GM10847 (cell line): Measurements from ENCODE around the gene NCAPG2.

Source experiments
- POLR2A ChIP-seq: IDR thresholded peaks from 2 replicates; pipeline ENCODE4 v1.6.1; 2011; ENCODE audit not compliant: insufficient read length; ENCODE audit errors: extremely low read depth

Gene NCAPG2

GRCh38 chr7:158662610-158663427 is 41.8 kb downstream of the NCAPG2 start:
- TF ChIP-seq POLR2A = no peak

GRCh38 chr7:158658475-158658874 is 46.1 kb downstream of the NCAPG2 start:
- no peak for TF ChIP-seq POLR2A

GRCh38 chr7:158657189-158657746 is 47.3 kb downstream of the NCAPG2 start:
- TF ChIP-seq POLR2A = no peak

GRCh38 chr7:158655931-158656441 is 48.6 kb downstream of the NCAPG2 start:
- TF ChIP-seq POLR2A = no peak

GRCh38 chr7:158655507-158655906 is 49.1 kb downstream of the NCAPG2 start:
- TF ChIP-seq POLR2A = no peak

GRCh38 chr7:158651968-158652565 is 52.5 kb downstream of the NCAPG2 start:
- no peak for TF ChIP-seq POLR2A

- no peak for TF ChIP-seq POLR2A
These were observed 53.8 kb downstream of the NCAPG2 start for GRCh38 chr7:158650821-158651225.

- no peak for TF ChIP-seq POLR2A
These were observed 55.3 kb downstream of the NCAPG2 start for GRCh38 chr7:158649279-158649678.

GRCh38 chr7:158648787-158649186 is 55.8 kb downstream of the NCAPG2 start:
- TF ChIP-seq POLR2A = no peak

- no peak for TF ChIP-seq POLR2A
These were observed 56.4 kb downstream of the NCAPG2 start for GRCh38 chr7:158648168-158648567.

- no peak for TF ChIP-seq POLR2A
These were observed 57.2 kb downstream of the NCAPG2 start for GRCh38 chr7:158647475-158647792.

- no peak for TF ChIP-seq POLR2A
These were observed 57.7 kb downstream of the NCAPG2 start for GRCh38 chr7:158646766-158647474.

- no peak for TF ChIP-seq POLR2A
These were observed 58.8 kb downstream of the NCAPG2 start for GRCh38 chr7:158645842-158646241.

GRCh38 chr7:158642149-158642548 is 62.5 kb downstream of the NCAPG2 start:
- TF ChIP-seq POLR2A = no peak

GRCh38 chr7:158638001-158638400 is 66.6 kb downstream of the NCAPG2 start:
- TF ChIP-seq POLR2A = no peak

- TF ChIP-seq POLR2A = no peak
These were observed 71.3 kb downstream of the NCAPG2 start for GRCh38 chr7:158633055-158633956.
